MG63 (cell line): ENCODE data around the gene HRCT1. TPM values are rescaled to one million over a fixed set of nuclear protein-coding genes. Genes with fewer than 3 reads are reported as not detected.
A peak's percentile ranks its signal among the peaks of the same experiment; 100 is the strongest.
"Not testable (repeated sequence)": the region's sequence is repeated elsewhere in the genome, so short reads cannot be mapped to it uniquely, and the experiment has no call there.

ENCODE experiments used
- DNase-seq: peaks from one replicate; pipeline ENCODE4 v3.0.0-alpha.2; 2020
- H3K27me3 ChIP-seq: fragments of 250-450 bp; sonication (Bioruptor Pico); 2 replicates; pipeline ENCODE4 v1.5.1; 2020; ENCODE audit warnings: mild to moderate bottlenecking, moderate library complexity
- H3K36me3 ChIP-seq: fragments of 250-450 bp; sonication (Bioruptor Pico); 2 replicates; pipeline ENCODE4 v1.5.1; 2020; ENCODE audit warnings: mild to moderate bottlenecking, moderate library complexity
- H3K4me3 ChIP-seq: fragments of 250-450 bp; sonication (Bioruptor Pico); 2 replicates; pipeline ENCODE4 v1.5.1; 2020; ENCODE audit warnings: mild to moderate bottlenecking, moderate library complexity
- H3K9me3 ChIP-seq: fragments of 250-450 bp; sonication (Bioruptor Pico); 2 replicates; pipeline ENCODE4 v1.5.1; 2020; ENCODE audit warnings: mild to moderate bottlenecking, moderate library complexity
- total RNA-seq: library from RNA; depleted of rRNA; stranded (reverse); fragments of >200 nt; shearing (Covaris generic); gene quantifications from 2 replicates; pipeline ENCODE4 v1.2.3, GENCODE V29; 2014; ENCODE audit warnings: low replicate concordance

The HRCT1 gene
- total RNA-seq, 1 experiment from 2014 or later = 617 TPM

DNA sequence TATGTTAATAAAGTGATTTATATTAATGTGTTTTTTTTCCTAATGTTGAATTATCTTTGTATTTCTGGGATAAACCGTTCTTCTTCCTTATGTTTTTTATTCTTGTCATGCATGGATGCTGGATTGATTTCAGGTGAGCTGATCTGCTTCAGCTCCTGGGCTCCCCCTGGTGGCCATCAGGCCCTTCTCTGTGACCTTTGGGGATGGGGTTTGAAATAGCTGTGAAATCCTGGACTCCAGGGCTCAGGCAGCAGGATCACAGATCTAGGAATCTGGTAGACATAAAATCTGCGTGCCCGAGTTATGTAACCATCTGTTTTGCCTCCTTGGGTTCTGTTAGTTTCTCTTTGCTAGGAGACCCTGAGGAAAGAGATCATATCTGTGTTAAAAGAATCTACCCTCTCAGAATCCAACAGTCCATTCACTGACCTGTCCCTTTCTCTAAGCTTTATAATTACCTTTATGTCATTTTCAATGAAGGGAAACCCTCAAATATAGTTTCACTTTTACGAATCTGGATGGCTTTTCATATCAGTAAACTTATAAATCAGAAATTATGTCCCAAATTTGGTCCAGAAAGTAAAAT, 23.6 kb upstream of the HRCT1 start:
- DNase-seq = peak; percentile 88
- Histone ChIP-seq H3K36me3 (no peaks in the 10 kb centered on the region), H3K27me3 (no peaks in the 10 kb centered on the region), H3K9me3 (no peaks in the 10 kb centered on the region; the same call in 1 of the 2 replicates), H3K4me3 (peak overlapping the region; percentile 4; the same call in 1 of the 2 replicates)

- Histone ChIP-seq H3K4me3 (no peak overlapping the region), H3K9me3 (no peaks in the 10 kb centered on the region), H3K27me3 (no peaks in the 10 kb centered on the region), H3K36me3 (no peaks in the 10 kb centered on the region)
- DNase-seq = no peak
Observed at GRCh38 chr9:35882996-35883395, 23.0 kb upstream of the HRCT1 start.

DNA sequence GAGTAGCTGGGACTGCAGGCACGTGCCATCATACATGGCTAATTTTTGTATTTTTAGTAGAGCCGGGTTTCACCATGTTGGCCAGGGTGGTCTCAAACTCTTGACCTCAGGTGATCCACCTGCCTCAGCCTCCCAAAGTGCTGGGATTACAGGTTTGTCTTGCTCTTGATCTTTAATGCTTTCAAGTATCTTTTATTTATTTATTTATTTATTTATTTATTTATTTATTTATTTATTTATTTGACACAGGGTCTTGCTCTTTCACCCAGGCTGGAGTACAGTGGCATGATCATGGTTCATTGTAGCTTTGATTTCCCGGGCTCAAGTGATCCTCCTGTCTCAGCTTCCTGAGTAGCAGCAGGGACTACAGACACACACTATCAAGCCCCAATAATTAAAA, 21.1 kb upstream of the HRCT1 start:
- not testable (repeated sequence) for H3K4me3 ChIP-seq

DNA sequence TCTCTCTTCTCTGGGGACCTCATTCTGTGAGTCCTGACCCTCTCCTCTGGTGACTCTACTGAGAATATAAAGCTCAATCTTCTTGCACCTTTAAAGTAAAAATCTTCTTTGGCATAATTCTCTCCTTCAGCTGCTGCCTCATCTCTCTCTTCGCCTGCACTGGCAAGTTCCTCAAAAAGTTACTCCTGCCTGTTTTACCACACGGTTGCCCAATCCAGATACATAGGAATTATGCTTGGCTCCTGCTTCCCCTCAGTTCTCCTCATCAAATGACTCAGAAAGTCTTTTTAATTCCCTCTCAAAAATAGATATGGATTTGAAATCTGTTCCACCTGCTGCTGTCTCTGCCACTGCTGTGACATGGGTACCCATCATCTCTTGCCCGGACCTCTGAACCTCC, 14.4 kb upstream of the HRCT1 start:
- Histone ChIP-seq H3K9me3 (no peaks in the 10 kb centered on the region), H3K36me3 (no peaks in the 10 kb centered on the region), H3K27me3 (no peaks in the 10 kb centered on the region), H3K4me3 (no peak overlapping the region)
- no peak for DNase-seq

More for the DNA sequence above, 21.1 kb upstream of the HRCT1 start:
- DNase-seq, H3K9me3 ChIP-seq, H3K27me3 ChIP-seq, H3K36me3 ChIP-seq: not testable (repeated sequence)

GRCh38 chr9:35892051-35892450, 14.0 kb upstream of the HRCT1 start:
- Histone ChIP-seq H3K36me3 (no peaks in the 10 kb centered on the region), H3K27me3 (no peaks in the 10 kb centered on the region), H3K4me3 (no peak overlapping the region), H3K9me3 (no peaks in the 10 kb centered on the region)
- DNase-seq = no peak

DNA sequence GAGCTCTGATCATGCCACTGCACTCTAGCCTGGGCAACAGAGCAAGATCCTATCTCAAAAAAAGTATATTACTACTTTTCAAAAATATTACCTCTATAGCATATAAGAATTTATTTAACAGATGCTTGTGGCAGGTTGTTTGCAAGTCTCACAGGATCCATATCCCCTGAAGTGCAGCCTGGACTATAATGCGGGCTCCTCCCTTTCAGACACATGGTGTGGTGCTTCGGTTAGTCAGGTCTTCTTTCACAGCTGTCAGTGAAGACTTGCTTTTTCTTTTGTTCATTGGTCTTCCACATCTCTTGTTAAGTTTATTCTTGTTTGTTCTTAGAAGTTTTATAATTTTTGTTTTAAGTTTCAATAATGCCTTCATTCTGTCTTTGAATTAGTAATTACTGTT, 9.4 kb upstream of the HRCT1 start:
- DNase-seq = no peak
- no peaks in the 10 kb centered on the region for H3K36me3 ChIP-seq
- no peak overlapping the region for H3K4me3 ChIP-seq

DNA sequence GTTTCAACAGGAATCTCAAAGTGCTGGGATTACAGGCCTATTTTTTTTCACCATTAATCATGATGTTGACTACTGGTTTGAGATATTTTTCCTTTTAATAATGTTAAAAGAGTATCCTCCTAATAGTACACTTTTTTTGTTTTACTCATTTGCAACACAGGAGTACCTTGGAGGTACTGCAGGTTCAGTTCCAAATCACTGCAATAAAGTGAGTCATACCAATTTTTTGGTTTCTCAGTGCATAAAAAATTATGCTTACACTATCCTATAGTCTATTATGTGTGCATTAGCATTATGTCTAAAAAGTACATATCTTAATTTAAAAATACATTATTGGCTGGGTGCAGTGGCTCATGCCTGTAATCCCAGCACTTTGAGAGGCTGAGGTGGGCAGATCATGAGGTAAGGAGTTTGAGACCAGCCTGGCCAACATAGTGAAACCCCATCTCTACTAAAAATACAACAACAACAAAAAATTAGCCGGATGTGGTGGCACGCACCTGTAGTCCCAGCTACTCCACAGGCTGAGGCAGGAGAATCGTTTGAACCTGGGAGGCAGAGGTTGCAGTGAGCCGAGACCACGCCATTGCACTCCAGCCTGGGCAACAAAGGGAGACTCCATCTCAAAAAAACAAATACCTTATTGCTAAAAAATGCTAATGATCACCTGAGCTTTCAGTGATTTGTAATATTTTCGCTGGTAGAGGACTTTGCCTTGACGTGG, 8.5 kb upstream of the HRCT1 start:
- H3K36me3 ChIP-seq, H3K27me3 ChIP-seq, H3K9me3 ChIP-seq, H3K4me3 ChIP-seq, DNase-seq: not testable (repeated sequence)

More for the DNA sequence above, 9.4 kb upstream of the HRCT1 start:
- Histone ChIP-seq H3K27me3 (no peaks in the 10 kb centered on the region), H3K9me3 (no peaks in the 10 kb centered on the region)

GRCh38 chr9:35898337-35898736, 7.7 kb upstream of the HRCT1 start:
- DNase-seq = no peak
- Histone ChIP-seq H3K27me3 (no peaks in the 10 kb centered on the region), H3K4me3 (no peak overlapping the region), H3K9me3 (no peaks in the 10 kb centered on the region), H3K36me3 (no peaks in the 10 kb centered on the region)

GRCh38 chr9:35899021-35899420, 7.0 kb upstream of the HRCT1 start:
- Histone ChIP-seq H3K36me3 (no peaks in the 10 kb centered on the region), H3K27me3 (no peaks in the 10 kb centered on the region), H3K4me3 (no peak overlapping the region), H3K9me3 (no peaks in the 10 kb centered on the region)
- DNase-seq = no peak

GRCh38 chr9:35903049-35903448, 3.0 kb upstream of the HRCT1 start:
- Histone ChIP-seq H3K36me3 (peaks cover 7% of the 10 kb centered on the region; the same call in 1 of the 2 replicates), H3K27me3 (no peaks in the 10 kb centered on the region), H3K4me3 (no peak overlapping the region), H3K9me3 (no peaks in the 10 kb centered on the region)
- peak; percentile 31 for DNase-seq

DNA sequence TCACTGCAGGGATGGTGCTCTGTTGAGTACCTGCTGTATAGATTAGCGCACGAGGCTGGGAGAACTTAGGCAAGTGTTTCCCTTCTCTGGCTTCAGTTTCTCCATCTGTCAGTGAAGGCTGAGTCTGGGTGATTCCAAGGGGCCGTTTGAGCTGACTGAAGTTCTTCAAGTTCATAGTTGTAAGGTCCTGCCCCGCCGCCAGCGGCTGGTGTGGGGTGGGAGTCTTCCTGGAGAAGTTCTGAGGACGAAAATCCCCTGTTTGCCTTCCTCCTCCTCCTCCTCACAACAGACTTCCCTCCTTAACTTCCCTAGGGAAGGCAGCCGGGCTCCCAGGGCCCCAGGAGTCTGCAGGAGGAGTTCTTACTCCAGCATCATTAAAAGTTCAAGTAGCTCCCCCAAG, 1.7 kb upstream of the HRCT1 start:
- DNase-seq = no peak
- peaks cover 20% of the 10 kb centered on the region for H3K36me3 ChIP-seq
- H3K27me3 ChIP-seq = no peaks in the 10 kb centered on the region
- no peak overlapping the region for H3K4me3 ChIP-seq
- no peaks in the 10 kb centered on the region for H3K9me3 ChIP-seq

DNA sequence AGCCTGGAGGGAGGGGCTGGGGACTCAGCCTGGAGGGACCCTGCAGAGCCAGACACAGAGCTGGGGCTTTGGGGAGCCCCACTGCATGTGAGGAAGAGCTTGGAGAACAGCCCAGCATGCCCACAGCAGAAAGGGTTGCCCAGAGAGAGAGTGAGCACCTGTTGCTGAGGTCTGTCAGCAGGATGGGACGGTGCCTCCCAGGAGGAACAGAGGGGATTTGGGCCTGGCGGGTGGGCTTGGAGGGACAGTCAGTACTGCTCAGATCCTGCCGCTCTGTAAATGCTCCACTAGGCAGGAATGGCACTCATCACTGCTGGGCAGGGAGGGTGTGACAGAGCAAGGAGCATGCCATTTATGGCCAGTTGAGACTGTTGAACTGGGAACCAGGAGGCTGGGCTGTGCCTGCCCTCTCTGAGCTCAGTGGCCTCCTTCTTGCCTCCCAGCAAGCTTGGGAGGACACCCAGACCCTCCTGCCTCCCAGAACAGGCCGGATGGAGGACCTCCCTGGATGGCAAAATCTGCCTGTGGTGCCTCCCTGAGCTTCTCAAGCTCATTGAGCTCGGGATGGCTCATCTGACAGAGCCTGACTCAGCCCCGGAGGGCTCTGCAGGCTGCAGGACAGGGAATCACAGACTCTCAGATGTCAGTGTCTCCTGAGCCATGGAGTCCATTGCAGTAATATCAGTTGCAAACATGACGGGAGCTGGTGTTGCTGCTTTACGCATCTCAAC, 786 bp upstream of the HRCT1 start:
- H3K27me3 ChIP-seq = no peaks in the 10 kb centered on the region
- no peaks in the 10 kb centered on the region for H3K9me3 ChIP-seq
- peak; percentile 87 for DNase-seq
- peaks cover 28% of the 10 kb centered on the region for H3K36me3 ChIP-seq
- peak overlapping the region; percentile 56 for H3K4me3 ChIP-seq

DNA sequence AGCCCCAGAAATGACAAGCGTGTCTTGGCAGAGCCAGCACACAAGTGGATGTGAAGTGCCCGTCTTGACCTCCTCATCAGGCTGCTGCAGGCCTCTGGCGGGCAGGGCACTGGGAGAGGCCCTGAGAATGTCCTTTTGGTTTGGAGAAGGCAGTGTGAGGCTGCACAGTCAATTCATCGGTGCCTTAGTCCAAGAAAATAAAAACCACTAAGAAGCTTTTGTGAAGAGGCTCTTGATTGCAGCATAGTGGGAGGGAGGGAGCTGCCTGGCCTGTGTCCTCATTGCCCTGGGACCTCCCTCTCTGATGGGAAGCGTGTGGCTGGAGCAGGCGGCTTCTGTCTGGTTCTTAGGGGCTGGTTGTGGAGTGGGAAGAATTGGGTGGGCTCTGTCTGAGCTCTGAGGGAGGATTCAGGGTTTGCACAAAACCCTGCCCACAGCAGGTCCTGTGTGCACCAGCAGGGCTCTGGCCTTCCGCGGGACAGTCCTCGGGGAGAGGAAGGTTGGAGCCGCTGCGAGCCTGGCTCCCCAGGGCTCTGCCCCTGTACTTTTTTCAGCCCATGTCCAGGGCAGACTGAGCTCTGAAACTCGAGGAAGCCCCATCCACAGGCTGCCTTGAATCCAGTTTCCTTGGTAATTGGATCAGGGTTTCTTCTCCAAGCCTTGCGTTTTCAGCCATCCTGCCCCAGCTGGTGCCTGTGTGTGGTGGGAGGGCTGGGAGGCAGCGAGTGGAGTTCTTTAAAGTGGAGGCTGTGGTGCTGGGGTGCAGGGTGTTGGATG, 1.1 kb downstream of the HRCT1 start:
- no peaks in the 10 kb centered on the region for H3K9me3 ChIP-seq
- DNase-seq = peak; percentile 88
- H3K27me3 ChIP-seq = no peaks in the 10 kb centered on the region
- H3K4me3 ChIP-seq = peak overlapping the region; percentile 56
- peaks cover 47% of the 10 kb centered on the region for H3K36me3 ChIP-seq

GRCh38 chr9:35907711-35908503, 1.9 kb downstream of the HRCT1 start:
- Histone ChIP-seq H3K36me3 (peaks cover 55% of the 10 kb centered on the region), H3K9me3 (no peaks in the 10 kb centered on the region), H3K4me3 (peak overlapping the region; percentile 56), H3K27me3 (no peaks in the 10 kb centered on the region)
- DNase-seq = peak; percentile 98

- H3K27me3 ChIP-seq = no peaks in the 10 kb centered on the region
- DNase-seq = peak; percentile 89
- peaks cover 58% of the 10 kb centered on the region for H3K36me3 ChIP-seq
- peak overlapping the region; percentile 56 for H3K4me3 ChIP-seq
- no peaks in the 10 kb centered on the region for H3K9me3 ChIP-seq
Observed at GRCh38 chr9:35908504-35909125, 2.6 kb downstream of the HRCT1 start.

- Histone ChIP-seq H3K36me3 (peaks cover 58% of the 10 kb centered on the region), H3K9me3 (no peaks in the 10 kb centered on the region), H3K4me3 (peak within 1 kb of the TSS; percentile 56), H3K27me3 (no peaks in the 10 kb centered on the region)
- no peak for DNase-seq
Observed at GRCh38 chr9:35909274-35909673, 3.3 kb downstream of the HRCT1 start, which contains the start of gene SPAAR. TSS of gene SPAAR (plus strand) at chr9:35909490. CDS start at chr9:35910464, 974 bp downstream.
